GM19238 (cell line): ENCODE results near the gene APOBEC3A.
"Not testable (repeated sequence)": the region's sequence is repeated elsewhere in the genome, so short reads cannot be mapped to it uniquely, and the experiment has no call there.

Source experiments
- DNase-seq: peaks from one replicate; pipeline ENCODE4 v3.0.0; 2011; ENCODE audit warnings: low spot score; ENCODE audit not compliant: insufficient read length

The APOBEC3A gene

DNA sequence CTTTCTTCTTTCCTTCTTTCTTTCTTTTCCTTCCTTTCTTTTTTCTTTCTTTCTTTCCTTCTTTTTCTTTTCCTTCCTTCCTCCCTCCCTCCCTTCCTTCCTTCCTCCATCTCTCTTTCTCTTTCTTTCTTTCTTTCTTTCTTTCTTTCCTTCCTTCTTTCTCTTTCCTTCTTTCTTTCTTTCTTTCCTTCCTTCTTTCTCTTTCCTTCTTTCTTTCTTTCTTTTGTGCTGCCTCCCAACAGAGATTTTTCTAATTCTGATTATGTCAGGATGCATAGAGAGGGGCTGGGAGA, 1.2 kb downstream of the APOBEC3A start:
- not testable (repeated sequence) for DNase-seq

DNA sequence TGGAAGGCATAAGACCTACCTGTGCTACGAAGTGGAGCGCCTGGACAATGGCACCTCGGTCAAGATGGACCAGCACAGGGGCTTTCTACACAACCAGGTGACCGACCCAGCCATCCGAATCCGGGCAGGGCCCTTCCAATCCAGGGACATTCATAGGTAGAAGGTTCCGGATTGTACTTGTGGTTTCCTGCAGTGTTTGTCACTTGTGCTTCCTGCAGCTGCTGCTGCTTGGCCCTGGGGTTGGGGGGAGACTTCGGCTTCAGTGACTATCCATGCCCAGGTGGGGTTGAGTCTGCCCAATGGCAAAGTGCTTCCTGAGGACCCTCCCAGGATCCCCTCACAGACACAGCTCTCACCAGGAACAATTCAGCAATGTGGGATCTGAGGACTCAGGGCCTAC, 2.2 kb downstream of the APOBEC3A start:
- DNase-seq: no peak

DNA sequence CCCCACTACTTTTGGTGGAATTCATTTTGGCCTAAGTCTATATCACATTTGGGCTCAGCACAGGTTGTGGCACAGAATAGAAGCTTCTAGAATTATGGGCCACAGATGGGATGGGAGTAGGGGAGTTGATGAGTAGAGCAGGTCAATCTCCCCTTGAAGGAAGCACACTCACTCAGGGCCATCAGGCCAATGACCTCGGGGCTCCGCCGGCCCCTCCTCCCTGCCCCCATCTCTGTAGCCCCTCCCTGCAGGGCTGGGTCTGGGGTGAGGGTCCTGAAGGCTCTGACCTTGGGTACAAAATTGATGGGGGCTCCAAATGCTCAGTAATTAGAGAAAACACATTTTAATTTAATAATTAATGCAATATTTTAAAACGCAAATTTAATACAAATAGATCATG, 3.3 kb downstream of the APOBEC3A start:
- not testable (repeated sequence) for DNase-seq

- not testable (repeated sequence) for DNase-seq
These were observed 5.9 kb downstream of the APOBEC3A start for GRCh38 chr22:38963291-38963738.

DNA sequence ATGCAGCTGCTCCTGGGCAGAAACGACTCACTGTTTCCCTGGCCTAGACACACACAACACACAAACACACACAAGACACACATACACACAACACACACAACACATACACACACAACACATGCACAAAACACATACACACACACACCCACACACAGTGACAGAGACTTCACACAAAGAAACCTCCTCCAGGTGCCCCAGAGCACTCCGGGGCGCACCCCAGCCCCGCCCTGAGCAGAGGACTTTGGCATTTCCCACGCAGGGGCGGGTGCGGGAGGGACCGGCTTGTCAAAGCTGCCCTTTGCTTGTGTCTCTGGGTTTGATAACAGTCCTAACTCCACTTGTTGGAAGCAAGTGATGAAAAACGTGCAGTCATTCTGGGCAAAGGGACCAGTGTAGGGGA, 6.5 kb downstream of the APOBEC3A start:
- no peak for DNase-seq

DNA sequence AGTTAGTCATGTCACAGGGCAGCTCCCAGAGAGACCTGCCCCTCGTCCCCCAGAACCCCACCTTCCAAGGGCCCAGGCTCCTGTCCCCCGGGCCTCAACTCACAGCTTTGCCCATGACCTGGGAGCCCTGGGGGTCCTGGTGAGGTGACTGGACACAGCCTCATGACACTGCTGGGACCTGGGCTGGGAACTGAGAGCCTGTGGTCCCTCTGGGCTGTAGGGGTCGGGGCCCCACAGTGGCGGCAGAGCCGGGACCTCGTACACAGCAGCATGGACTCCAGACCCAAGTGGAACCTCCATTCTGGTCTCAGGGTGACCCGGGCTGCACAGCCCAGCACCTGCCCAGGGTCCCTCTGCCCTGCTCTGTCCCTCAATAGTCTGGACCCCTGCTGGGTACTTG, 6.9 kb downstream of the APOBEC3A start:
- DNase-seq: no peak

DNA sequence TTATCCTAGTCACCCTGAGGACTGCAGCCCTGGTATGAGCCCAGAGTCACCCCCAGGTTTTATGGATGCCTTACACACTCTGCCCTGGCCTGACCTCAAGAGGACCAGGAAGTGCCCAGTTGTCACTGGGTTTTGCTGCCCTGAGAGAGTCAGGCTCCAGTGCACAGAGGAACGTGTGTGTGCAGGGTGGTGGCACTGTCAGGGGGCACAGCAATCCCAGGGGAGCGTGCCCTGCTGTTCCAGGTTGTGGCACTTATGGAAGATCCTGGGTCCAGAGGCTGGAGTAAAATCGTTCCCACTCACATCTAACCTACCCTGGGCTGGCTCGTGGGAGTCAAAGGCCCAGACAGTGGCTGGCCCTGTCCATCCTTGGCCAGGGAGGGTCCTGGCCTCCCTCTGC, 7.6 kb downstream of the APOBEC3A start:
- DNase-seq: no peak

GRCh38 chr22:38965614-38966379, 8.4 kb downstream of the APOBEC3A start:
- DNase-seq: no peak

- DNase-seq: no peak
These were observed 8.9 kb downstream of the APOBEC3A start for GRCh38 chr22:38966380-38966702.

- no peak for DNase-seq
These were observed 9.5 kb downstream of the APOBEC3A start for GRCh38 chr22:38966942-38967341.

DNA sequence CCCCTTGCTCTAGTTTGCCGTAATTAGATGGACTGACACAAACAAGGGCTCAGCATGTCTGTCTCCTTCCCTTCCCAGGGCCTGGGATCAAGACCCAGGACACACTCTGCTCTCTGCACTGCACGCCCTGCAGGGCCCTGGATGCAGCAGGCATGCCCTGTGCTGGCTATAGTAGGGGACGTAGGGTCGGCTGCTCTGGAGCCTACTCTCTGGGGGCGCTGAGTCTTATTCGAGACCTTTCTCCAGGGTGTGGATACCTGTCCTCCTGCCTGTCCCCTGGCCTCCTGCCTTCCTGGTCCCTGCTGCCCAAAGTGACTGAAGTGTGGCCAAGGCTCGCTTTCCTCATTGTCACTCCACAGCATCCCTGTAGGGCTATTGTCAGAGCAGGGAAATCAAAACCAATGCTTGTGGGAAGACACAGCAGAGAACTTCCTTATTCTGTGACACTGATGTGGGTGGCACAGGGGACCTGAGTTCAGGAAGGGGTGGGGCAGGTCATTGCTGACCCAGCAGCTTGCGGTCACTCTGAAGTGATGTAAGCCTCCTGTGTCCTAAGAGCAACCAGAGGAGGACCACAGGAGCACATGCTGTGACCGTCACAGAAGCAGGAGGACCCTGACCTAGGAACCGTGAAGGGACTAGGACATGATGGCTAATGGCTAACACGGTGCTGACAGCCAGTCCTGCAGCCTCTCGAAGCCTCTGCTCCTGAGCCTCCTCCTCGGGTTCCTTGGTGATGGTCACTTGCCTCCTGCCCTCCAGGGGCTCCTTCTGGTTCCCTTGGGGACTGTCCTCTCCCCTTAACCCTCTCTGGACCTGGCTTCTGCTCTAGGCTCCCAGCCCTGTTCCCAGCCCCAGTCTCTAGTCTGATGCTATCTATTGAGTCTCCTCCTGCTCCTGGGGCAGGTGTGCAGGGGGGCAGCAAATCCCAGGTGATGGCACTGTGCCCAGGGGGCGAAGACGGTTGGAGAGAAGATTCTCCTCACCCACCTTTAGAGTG, 10.3 kb downstream of the APOBEC3A start:
- DNase-seq: no peak

DNA sequence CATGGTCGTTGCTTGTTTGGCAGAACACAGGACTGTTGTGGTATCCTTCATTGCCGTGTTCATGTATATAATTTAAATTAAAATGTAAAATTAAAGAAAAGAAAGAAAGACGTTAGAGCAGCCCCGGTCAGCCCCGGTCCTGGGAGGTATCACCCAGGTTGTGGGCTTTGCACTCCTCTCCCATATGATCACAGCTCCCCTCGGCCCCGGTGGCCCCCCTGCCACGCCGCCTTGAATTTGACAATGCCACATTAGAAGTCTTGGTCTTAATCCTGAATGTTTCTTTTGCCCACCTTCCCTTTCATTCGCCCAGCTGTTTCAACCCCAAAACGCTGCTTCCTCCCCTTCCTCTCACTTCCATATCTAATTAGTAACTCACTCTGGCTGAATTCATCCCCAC, 11.4 kb downstream of the APOBEC3A start:
- DNase-seq: no peak

DNA sequence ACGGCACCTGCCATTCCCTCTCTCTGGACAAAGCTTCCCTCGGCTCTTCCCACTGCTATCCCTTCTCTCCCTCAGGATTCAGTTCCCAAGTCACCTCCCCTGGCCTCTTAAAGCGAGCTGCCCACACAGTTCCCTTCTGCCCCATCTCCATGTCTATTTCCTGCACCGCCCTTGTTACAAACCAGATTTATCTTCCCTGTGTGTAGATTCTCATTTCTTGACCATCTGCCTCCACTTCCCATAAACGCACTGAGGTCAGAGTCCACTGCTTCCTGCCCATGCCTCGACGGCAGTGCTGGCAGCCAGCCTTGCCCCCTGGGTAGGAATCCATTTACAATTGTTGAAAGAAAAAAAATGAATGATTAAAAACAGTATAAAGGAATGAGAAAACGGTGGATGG, 13.1 kb downstream of the APOBEC3A start:
- DNase-seq: no peak

DNA sequence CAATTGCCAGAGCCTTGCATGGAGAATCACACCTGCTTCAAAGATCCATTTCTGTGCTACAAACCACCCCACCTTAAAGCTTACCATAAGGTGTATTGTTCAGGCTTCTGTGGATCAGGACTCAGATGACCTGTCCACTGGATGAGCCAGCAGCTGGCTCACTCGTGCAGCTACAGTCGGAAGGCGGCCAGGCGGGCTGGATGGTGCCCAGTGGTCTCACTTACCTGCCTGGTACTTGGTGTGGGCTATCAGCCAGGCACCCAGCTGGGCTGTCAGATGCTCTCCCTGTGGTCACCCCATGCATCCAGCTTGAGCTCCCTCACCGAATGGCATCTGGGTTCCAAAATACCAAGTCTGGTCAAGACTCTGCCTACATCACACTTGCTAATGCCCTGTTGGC, 13.8 kb downstream of the APOBEC3A start:
- DNase-seq: no peak

DNA sequence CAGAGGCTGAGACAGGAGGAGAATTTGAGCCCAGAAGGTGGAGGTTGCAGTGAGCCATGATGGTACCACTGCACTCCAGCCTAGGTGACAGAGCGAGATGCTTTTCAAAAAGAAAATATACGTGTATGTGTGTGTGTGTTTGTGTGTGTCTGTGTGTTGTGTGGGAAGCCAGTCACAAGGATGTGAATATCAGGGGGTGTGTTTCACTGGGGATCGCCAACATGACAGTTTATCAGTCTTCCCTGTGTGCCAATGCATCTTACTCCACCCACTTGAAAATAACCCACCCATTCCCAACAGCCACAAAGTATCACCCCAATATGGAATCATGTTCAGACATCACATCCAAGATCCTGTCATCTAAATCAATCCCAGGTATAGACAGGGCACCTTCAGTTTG, 14.4 kb downstream of the APOBEC3A start:
- DNase-seq: no peak

- DNase-seq: no peak
These were observed 15.1 kb downstream of the APOBEC3A start for GRCh38 chr22:38972558-38972957.

DNA sequence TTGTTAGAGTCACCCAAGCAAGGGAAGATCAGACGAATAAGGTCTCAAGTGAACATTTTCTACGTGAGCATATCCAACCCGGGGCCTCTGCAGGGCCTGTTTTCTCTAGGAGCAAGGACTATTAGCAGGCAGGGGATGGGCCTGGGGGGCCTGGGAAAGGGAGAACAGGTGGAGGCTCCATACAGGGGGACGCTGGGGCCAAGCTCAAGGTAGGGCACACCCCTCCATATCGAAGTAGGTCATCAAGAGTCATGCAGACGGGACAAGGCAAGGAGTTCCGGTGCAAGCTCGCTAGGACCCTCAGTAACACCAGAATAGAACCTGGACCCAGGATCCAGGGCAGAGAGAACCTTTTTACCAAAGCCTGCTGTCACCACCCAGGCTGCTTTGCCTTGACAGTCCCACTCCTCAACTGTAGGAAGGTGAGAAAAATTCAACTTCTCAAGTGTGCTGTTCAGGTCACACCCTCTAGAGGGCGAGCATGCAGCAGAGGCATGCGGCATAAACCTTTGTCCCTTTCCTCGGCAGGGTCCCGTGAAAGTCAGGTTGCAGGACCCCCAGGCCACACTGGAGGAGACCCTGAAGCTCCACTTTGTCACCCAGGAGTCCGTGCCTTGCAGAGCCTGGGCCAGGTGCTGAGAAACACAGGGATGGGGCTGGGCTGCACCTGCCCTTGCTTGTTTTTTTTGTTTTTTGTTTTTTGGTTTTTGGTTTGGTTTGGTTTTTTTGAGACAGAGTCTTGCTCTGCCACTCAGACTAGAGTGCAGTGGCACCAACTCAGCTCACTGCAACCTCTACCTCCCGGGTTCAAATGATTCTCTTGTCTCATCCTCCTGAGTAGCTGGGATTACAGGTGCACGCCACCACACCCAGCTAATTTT, 16.1 kb downstream of the APOBEC3A start:
- DNase-seq: peak; percentile 69

DNA sequence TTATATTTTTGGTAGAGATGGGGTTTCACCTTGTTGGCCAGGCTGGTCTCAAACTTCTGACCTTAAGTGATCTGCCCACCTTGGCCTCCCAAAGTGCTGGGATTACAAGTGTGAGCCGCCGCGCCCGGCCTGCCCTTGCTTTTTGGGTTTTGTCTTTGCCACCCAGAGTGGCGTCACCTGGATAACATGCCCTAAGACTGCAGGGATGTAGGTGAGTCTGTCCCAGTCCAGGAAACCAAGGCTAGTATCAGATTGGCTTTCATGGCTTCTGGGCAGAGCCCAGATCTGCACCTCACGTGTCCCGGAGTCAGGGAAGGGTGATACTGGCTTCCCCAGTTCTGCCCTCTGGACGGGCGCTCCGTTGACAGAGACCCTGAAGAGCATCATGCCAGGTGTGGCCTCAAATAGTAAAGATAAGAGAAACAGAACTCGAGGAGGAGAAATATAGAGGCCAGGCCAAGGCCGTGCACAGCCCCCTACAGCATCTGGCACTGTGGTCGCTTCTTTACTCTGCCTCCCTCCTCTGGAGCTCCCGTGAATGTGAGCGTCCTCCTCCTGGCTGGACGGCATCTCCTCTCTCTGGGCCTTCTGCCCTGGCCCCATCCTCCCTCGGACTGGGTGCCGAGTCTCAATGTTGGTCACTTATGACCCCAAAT, 16.9 kb downstream of the APOBEC3A start:
- no peak for DNase-seq

- DNase-seq: no peak
These were observed 17.4 kb downstream of the APOBEC3A start for GRCh38 chr22:38974826-38975175.

DNA sequence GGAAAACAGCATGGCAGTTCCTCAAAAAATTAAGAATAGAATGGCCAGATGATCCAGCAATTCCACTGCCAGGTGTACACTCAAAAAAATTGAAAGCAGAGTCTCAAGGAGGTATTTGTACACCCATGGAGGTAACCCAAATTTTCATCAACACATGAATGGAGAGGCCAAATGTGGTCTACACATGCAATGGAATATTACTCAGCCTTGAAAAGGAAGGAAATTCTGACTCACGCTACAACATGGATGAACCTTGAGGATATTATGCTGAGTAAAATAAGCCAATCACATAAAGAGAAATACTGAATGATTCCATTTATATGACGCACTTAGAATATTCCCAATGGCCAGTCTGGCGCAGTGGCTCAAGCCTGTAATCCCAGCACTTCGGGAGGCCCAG, 19.9 kb downstream of the APOBEC3A start:
- not testable (repeated sequence) for DNase-seq

- DNase-seq: not testable (repeated sequence)
These were observed 23.2 kb downstream of the APOBEC3A start for GRCh38 chr22:38980587-38980986.
